ENCODE results near the gene CHST9. TPM values are rescaled to one million over a fixed set of nuclear protein-coding genes. Genes with fewer than 3 reads are reported as not detected.

Gene CHST9
- total RNA-seq, 1 donor from 2014 or later: 0.82 TPM

DNA sequence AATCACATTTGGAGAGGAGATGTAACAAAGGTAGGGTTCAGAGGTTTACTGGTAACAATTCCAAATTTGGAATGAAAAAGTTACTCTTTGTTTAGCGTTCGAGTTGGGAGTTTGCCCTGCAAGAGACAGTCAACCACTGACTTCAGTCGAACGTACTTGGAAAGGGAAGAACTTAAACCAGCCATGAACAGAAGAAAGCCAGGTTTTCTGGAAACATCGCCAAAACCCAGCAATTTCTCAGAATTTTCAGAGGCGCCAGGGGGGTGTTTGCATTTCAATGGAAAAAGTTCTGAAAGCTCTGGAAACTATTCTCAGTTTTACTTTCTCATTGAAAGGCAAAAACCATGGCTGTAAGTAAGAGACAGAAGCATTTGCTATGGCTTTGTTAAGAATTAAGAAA, 291.1 kb downstream of the CHST9 start:
- DNase-seq (ENCODE audit: low spot score): no peak
- no peaks in the 10 kb centered on the region for H3K36me3 Mint-ChIP-seq (ENCODE audit: low read depth)
- TF ChIP-seq, protein P1, sequence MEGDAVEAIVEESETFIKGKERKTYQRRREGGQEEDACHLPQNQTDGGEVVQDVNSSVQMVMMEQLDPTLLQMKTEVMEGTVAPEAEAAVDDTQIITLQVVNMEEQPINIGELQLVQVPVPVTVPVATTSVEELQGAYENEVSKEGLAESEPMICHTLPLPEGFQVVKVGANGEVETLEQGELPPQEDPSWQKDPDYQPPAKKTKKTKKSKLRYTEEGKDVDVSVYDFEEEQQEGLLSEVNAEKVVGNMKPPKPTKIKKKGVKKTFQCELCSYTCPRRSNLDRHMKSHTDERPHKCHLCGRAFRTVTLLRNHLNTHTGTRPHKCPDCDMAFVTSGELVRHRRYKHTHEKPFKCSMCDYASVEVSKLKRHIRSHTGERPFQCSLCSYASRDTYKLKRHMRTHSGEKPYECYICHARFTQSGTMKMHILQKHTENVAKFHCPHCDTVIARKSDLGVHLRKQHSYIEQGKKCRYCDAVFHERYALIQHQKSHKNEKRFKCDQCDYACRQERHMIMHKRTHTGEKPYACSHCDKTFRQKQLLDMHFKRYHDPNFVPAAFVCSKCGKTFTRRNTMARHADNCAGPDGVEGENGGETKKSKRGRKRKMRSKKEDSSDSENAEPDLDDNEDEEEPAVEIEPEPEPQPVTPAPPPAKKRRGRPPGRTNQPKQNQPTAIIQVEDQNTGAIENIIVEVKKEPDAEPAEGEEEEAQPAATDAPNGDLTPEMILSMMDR (IDR thresholded peaks at IDR 0.05): no peak
- peaks cover 9% of the 10 kb centered on the region for H3K27me3 Mint-ChIP-seq (ENCODE audit: low read depth)
- H3K9me3 Mint-ChIP-seq (ENCODE audit: low read depth): no peaks in the 10 kb centered on the region
- no peak overlapping the region for H3K27ac Mint-ChIP-seq (ENCODE audit: unreplicated experiment)
- H3K4me3 Mint-ChIP-seq (ENCODE audit: unreplicated experiment): no peak overlapping the region
- H3K4me1 Mint-ChIP-seq (ENCODE audit: low read depth): no peaks in the 10 kb centered on the region

DNA sequence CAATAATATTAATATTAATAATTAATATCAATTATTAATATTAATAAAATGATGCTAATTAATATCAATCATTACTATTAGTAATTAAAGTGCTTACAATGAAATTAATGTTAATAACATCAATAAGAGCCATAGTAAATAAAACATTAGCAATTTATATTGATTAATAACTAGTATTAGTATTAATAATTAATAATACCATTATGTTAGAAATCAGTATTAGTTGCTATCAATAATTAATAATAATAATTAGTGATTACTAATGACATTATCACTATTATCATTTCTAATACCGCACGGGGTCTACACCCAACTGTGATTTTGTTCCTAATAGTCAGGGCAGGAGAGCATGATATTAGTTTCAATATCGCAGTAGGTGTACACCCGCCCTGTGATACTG, 296.8 kb downstream of the CHST9 start:
- H3K27me3 Mint-ChIP-seq (ENCODE audit: low read depth): peaks cover 11% of the 10 kb centered on the region
- TF ChIP-seq, protein P1 (IDR thresholded peaks at IDR 0.05): no peak
- H3K4me3 Mint-ChIP-seq (ENCODE audit: unreplicated experiment): no peak overlapping the region
- no peaks in the 10 kb centered on the region for H3K9me3 Mint-ChIP-seq (ENCODE audit: low read depth)
- no peaks in the 10 kb centered on the region for H3K4me1 Mint-ChIP-seq (ENCODE audit: low read depth)
- H3K27ac Mint-ChIP-seq (ENCODE audit: unreplicated experiment): no peak overlapping the region
- no peaks in the 10 kb centered on the region for H3K36me3 Mint-ChIP-seq (ENCODE audit: low read depth)
- no peak for DNase-seq (ENCODE audit: low spot score)

DNA sequence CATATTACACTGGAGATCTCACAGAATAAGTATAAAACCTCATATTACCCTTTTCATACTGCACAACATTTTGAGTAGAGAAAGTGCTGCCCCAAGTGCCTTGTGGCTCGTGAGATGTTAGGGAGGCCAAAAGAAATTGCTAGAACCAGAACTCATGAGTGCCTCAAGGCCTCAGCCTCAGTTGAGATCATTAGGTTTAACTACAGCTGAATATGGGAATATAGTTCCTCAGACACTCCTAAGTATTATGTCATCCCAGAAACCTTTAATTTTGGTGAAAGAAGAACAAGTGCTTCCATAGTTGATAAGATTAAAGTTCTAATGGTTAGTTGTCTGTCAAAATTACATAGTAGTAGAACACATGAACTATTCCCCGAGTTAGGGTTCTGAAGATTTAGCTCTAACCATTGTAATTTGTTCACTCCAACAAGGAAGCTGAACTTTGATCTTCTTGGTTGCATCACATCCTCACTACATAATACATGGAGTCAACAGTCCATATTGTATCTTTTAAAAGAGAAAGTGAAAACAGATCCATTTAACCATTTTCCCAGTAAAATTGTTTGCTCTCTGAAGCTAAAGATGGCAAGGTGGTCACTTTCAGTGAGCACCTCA, 310.0 kb downstream of the CHST9 start:
- Mint-ChIP-seq H3K4me1 (ENCODE audit: low read depth) (no peaks in the 10 kb centered on the region), H3K27me3 (ENCODE audit: low read depth) (peaks cover under 1% of the 10 kb centered on the region), H3K9me3 (ENCODE audit: low read depth) (no peaks in the 10 kb centered on the region), H3K4me3 (ENCODE audit: unreplicated experiment) (no peak overlapping the region), H3K36me3 (ENCODE audit: low read depth) (no peaks in the 10 kb centered on the region), H3K27ac (ENCODE audit: unreplicated experiment) (no peak overlapping the region)
- TF ChIP-seq, protein P1 (IDR thresholded peaks at IDR 0.05): no peak
- no peak for DNase-seq (ENCODE audit: low spot score)

DNA sequence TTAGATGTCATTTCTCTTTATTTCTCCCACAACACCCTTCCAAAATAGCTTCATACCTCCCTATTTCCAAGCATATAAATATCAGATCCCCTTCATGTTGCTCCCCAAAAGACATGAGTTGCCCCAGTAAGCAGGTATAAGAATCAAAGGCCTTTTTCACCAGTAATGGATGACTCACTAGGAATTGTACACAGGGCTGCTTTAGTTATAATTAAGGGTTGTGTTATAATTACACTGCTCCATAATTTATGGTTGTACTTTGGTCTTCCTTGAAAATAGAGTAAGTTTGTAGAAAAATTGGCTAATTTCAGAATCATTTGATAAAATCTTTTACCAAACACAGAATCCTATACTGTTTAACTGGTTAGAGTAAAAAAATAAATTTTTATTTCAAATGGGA, 310.8 kb downstream of the CHST9 start:
- peaks cover 4% of the 10 kb centered on the region for H3K27me3 Mint-ChIP-seq (ENCODE audit: low read depth)
- no peak overlapping the region for H3K4me3 Mint-ChIP-seq (ENCODE audit: unreplicated experiment)
- no peaks in the 10 kb centered on the region for H3K9me3 Mint-ChIP-seq (ENCODE audit: low read depth)
- DNase-seq (ENCODE audit: low spot score): no peak
- H3K27ac Mint-ChIP-seq (ENCODE audit: unreplicated experiment): no peak overlapping the region
- H3K4me1 Mint-ChIP-seq (ENCODE audit: low read depth): no peaks in the 10 kb centered on the region
- TF ChIP-seq, protein P1 (IDR thresholded peaks at IDR 0.05): no peak
- H3K36me3 Mint-ChIP-seq (ENCODE audit: low read depth): no peaks in the 10 kb centered on the region

DNA sequence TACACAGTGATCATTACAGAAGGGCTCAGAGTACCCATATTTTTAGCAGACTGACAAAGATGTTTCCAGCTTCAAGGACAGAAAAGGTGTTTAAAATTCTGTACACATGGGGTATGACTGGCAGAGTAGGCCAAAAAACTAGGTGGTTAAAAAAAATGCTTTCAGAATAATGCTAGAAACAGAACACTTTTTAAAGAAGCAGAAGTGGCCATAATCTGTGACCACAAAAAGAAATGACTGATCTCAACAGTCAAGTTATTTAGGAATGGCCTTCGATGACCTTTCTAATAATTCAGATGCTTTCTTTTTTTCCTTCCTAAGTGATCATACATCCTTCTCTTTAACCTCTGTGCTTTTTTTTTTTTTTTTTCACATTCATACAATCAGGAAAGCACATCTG, 315.5 kb downstream of the CHST9 start:
- TF ChIP-seq, protein P1 (IDR thresholded peaks at IDR 0.05): no peak
- no peaks in the 10 kb centered on the region for H3K9me3 Mint-ChIP-seq (ENCODE audit: low read depth)
- no peak overlapping the region for H3K4me3 Mint-ChIP-seq (ENCODE audit: unreplicated experiment)
- no peak overlapping the region for H3K27ac Mint-ChIP-seq (ENCODE audit: unreplicated experiment)
- no peaks in the 10 kb centered on the region for H3K36me3 Mint-ChIP-seq (ENCODE audit: low read depth)
- peaks cover 29% of the 10 kb centered on the region for H3K27me3 Mint-ChIP-seq (ENCODE audit: low read depth)
- peaks cover 9% of the 10 kb centered on the region for H3K4me1 Mint-ChIP-seq (ENCODE audit: low read depth)
- no peak for DNase-seq (ENCODE audit: low spot score)
